Measurements from ENCODE around the gene ADAMTSL2. TPM values are rescaled to one million over a fixed set of nuclear protein-coding genes. Genes with fewer than 3 reads are reported as not detected.

ADAMTSL2 gene
- total RNA-seq, 4 donors from 2014 or later = 0.64 to 2.4 (median 1.5) TPM

DNA sequence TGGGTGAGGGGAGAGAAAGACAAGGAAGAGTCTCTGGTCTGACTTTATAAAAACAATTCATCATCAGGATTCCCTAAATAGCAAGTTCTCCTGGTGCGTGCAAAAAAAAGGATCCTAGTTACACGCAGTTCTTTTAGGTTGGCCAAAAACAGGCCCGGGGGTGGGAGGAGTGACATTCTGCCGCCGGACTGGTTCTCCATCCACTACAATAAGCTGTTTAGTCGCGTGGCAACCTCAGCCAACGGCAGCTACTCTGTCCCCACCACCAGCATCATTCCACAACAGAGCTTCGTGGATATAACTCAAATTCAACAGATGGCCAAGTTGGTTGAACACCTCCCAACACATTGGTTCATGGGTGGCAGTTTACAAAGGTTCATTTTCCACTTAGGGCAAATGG, 77.5 kb downstream of the ADAMTSL2 start:
- WGBS, 2 donors (ENCODE audit: low coverage in 1 of 2) = 84% methylated on average over 9 of the region's 9 CpGs; no CpG with 5 or more reads in 1 of the 2 donors
- no peaks in the 10 kb centered on the region for H3K36me3 ChIP-seq
- peaks cover 75% of the 10 kb centered on the region for H3K27me3 ChIP-seq
- in situ Hi-C loops (cut with MboI; ENCODE audit: low pct_ligation_motif_present in 1 of 4, low pct_unique_long_range_greater_than_20kb in 1 of 4, low sequenced_read_pairs in 3 of 4) (no loop called here), intact Hi-C loops (cut with DNase I; ENCODE audit: low total_unique reads) (no loop called here)
- no peak for DNase-seq
- no peaks in the 10 kb centered on the region for H3K9me3 ChIP-seq
- H3K4me3 ChIP-seq = no peak overlapping the region
- H3K27ac ChIP-seq = no peak overlapping the region
- H3K4me1 ChIP-seq = no peaks in the 10 kb centered on the region
- TF ChIP-seq POLR2AphosphoS5 (IDR thresholded peaks at IDR 0.05) (no peak), CTCF (IDR thresholded peaks at IDR 0.05) (no peak), POLR2A (IDR thresholded peaks at IDR 0.05) (no peak), EP300 (IDR thresholded peaks at IDR 0.05; ENCODE audit: low read depth) (no peak)

GRCh38 chr9:133612816-133613215, 78.3 kb downstream of the ADAMTSL2 start:
- DNase-seq = no peak
- no peaks in the 10 kb centered on the region for H3K9me3 ChIP-seq
- no peaks in the 10 kb centered on the region for H3K4me1 ChIP-seq
- H3K27me3 ChIP-seq = peaks cover 74% of the 10 kb centered on the region
- no peak for TF ChIP-seq POLR2A (IDR thresholded peaks at IDR 0.05)
- TF ChIP-seq CTCF (IDR thresholded peaks at IDR 0.05) = no peak
- no peak for TF ChIP-seq EP300 (IDR thresholded peaks at IDR 0.05; ENCODE audit: low read depth)
- TF ChIP-seq POLR2AphosphoS5 (IDR thresholded peaks at IDR 0.05) = no peak
- 40 to 78% methylated on average over 1 to 8 of the region's 8 CpGs for WGBS, 2 donors (ENCODE audit: low coverage in 1 of 2)
- H3K36me3 ChIP-seq = no peaks in the 10 kb centered on the region
- no peak overlapping the region for H3K27ac ChIP-seq
- no peak overlapping the region for H3K4me3 ChIP-seq
- intact Hi-C loops (cut with DNase I; ENCODE audit: low total_unique reads) = no loop called here
- in situ Hi-C loops (cut with MboI; ENCODE audit: low pct_ligation_motif_present in 1 of 4, low pct_unique_long_range_greater_than_20kb in 1 of 4, low sequenced_read_pairs in 3 of 4) = no loop called here

GRCh38 chr9:133613432-133613831, 78.9 kb downstream of the ADAMTSL2 start:
- in situ Hi-C loops (cut with MboI; ENCODE audit: low pct_ligation_motif_present in 1 of 4, low pct_unique_long_range_greater_than_20kb in 1 of 4, low sequenced_read_pairs in 3 of 4) = no loop called here

GRCh38 chr9:133614056-133614455, 79.6 kb downstream of the ADAMTSL2 start:
- WGBS, 2 donors (ENCODE audit: low coverage in 1 of 2) = 60 to 73% methylated on average over 1 to 10 of the region's 10 CpGs
- in situ Hi-C loops (cut with MboI; ENCODE audit: low pct_ligation_motif_present in 1 of 4, low pct_unique_long_range_greater_than_20kb in 1 of 4, low sequenced_read_pairs in 3 of 4) (no loop called here), intact Hi-C loops (cut with DNase I; ENCODE audit: low total_unique reads) (no loop called here)
- Histone ChIP-seq H3K4me3 (no peak overlapping the region), H3K9me3 (no peaks in the 10 kb centered on the region), H3K4me1 (no peaks in the 10 kb centered on the region), H3K27ac (no peak overlapping the region), H3K36me3 (no peaks in the 10 kb centered on the region), H3K27me3 (peaks cover 68% of the 10 kb centered on the region)
- no peak for DNase-seq
- TF ChIP-seq CTCF (IDR thresholded peaks at IDR 0.05) = no peak
- no peak for TF ChIP-seq POLR2AphosphoS5 (IDR thresholded peaks at IDR 0.05)
- TF ChIP-seq EP300 (IDR thresholded peaks at IDR 0.05; ENCODE audit: low read depth) = no peak
- TF ChIP-seq POLR2A (IDR thresholded peaks at IDR 0.05) = no peak

More at GRCh38 chr9:133613432-133613831, 78.9 kb downstream of the ADAMTSL2 start:
- WGBS, 2 donors (ENCODE audit: low coverage in 1 of 2) = 60 to 86% methylated on average over 4 to 16 of the region's 16 CpGs
- H3K27me3 ChIP-seq = peaks cover 71% of the 10 kb centered on the region
- intact Hi-C loops (cut with DNase I; ENCODE audit: low total_unique reads) = no loop called here
- H3K4me1 ChIP-seq = no peaks in the 10 kb centered on the region
- TF ChIP-seq EP300 (IDR thresholded peaks at IDR 0.05; ENCODE audit: low read depth) (no peak), POLR2A (IDR thresholded peaks at IDR 0.05) (no peak), POLR2AphosphoS5 (IDR thresholded peaks at IDR 0.05) (no peak), CTCF (IDR thresholded peaks at IDR 0.05) (no peak)
- no peak overlapping the region for H3K27ac ChIP-seq
- no peaks in the 10 kb centered on the region for H3K9me3 ChIP-seq
- no peaks in the 10 kb centered on the region for H3K36me3 ChIP-seq
- no peak for DNase-seq
- H3K4me3 ChIP-seq = no peak overlapping the region
